OCI-LY7 (cell line): ENCODE measurements around the gene MAMSTR. TPM values are rescaled to one million over a fixed set of nuclear protein-coding genes. Genes with fewer than 3 reads are reported as not detected.

Source experiments
- BruUV-seq: library from RNA; stranded (reverse); fragments of 400-500 nt; replicated peaks from 2 replicates; lab custom pipeline; 2021; lab: Mats Ljungman, UMichigan
- CTCF ChIA-PET: fragments of 300-600 bp; sonication (Branson Sonifier 250); formaldehyde crosslinking; loops from one replicate; lab custom pipeline; 2022; ENCODE audit warnings: antibody characterized with exemption; ENCODE audit not compliant: unreplicated experiment; lab: Charles Lee
- POLR2A ChIA-PET: fragments of 300-600 bp; sonication (Branson Sonifier 250); formaldehyde crosslinking; loops from one replicate; lab custom pipeline; 2022; ENCODE audit warnings: antibody characterized with exemption; lab: Charles Lee
- DNase-seq: peaks from one replicate; pipeline ENCODE4 v3.0.0-alpha.2; 2015; ENCODE audit warnings: low spot score
- H2AFZ ChIP-seq: fragments of 200-600 bp; sonication (generic), shearing (Covaris generic); 2 replicates; pipeline ENCODE4 v1.6.1; 2014; ENCODE audit warnings: mild to moderate bottlenecking, antibody characterized with exemption, low read length, moderate library complexity
- H3K27ac ChIP-seq: fragments of 200-600 bp; sonication (generic); 2 replicates; pipeline ENCODE4 v1.5.1; 2014; ENCODE audit warnings: mixed run types, low read depth, mild to moderate bottlenecking, moderate library complexity, low read length, inconsistent platforms; ENCODE audit not compliant: poor library complexity, severe bottlenecking
- H3K36me3 ChIP-seq: fragments of 200-600 bp; sonication (generic); 2 replicates; pipeline ENCODE4 v1.6.1; 2014; ENCODE audit warnings: mild to moderate bottlenecking, antibody characterized with exemption, low read length, moderate library complexity, mixed read lengths; ENCODE audit not compliant: insufficient read depth
- H3K4me1 ChIP-seq: fragments of 200-600 bp; sonication (generic); 2 replicates; pipeline ENCODE4 v1.5.1; 2014; ENCODE audit warnings: mild to moderate bottlenecking, low read length; ENCODE audit not compliant: insufficient read depth, poor library complexity, severe bottlenecking
- H3K4me2 ChIP-seq: fragments of 200-600 bp; sonication (generic); 2 replicates; pipeline ENCODE4 v1.6.1; 2014; ENCODE audit warnings: mild to moderate bottlenecking, low read length
- H3K4me3 ChIP-seq: fragments of 200-600 bp; sonication (generic); 2 replicates; pipeline ENCODE4 v1.5.1; 2014; ENCODE audit warnings: mild to moderate bottlenecking, low read depth, low read length; ENCODE audit not compliant: poor library complexity, severe bottlenecking
- H3K79me2 ChIP-seq: fragments of 200-600 bp; sonication (generic); 2 replicates; pipeline ENCODE4 v1.6.1; 2016; ENCODE audit warnings: low read depth, mild to moderate bottlenecking, low read length, moderate library complexity, mixed read lengths; ENCODE audit not compliant: insufficient read depth
- H3K9me2 ChIP-seq: fragments of 200-600 bp; sonication (generic); 2 replicates; pipeline ENCODE4 v1.6.1; 2016; ENCODE audit warnings: mild to moderate bottlenecking, low read length, mixed read lengths; ENCODE audit not compliant: insufficient read depth
- H3K9me3 ChIP-seq: fragments of 200-600 bp; sonication (generic); 2 replicates; pipeline ENCODE4 v1.6.1; 2014; ENCODE audit warnings: mild to moderate bottlenecking, mixed run types, low read length, mixed read lengths
- H4K20me1 ChIP-seq: fragments of 200-600 bp; sonication (generic); 2 replicates; pipeline ENCODE4 v1.6.1; 2014; ENCODE audit warnings: mild to moderate bottlenecking, antibody characterized with exemption, low read length, moderate library complexity, mixed read lengths; ENCODE audit not compliant: insufficient read depth
- EZH2phosphoT487 ChIP-seq: fragments of 200-600 bp; sonication (generic); IDR thresholded peaks from 2 replicates; pipeline ENCODE4 v1.6.1; 2018; ENCODE audit warnings: low read depth, borderline replicate concordance, mild to moderate bottlenecking, mixed run types, antibody characterized with exemption, low read length, moderate library complexity, mixed read lengths
- intact Hi-C: fragments of 100-400 bp; cut with micrococcal nuclease; formaldehyde crosslinking; loops from one replicate; pipeline ENCODE4 v1.10.0; 2022; ENCODE audit not compliant: unreplicated experiment
- total RNA-seq, 2 experiments: library from RNA; depleted of rRNA in 1 of 2; stranded (reverse); fragments of >200 nt in 1 of 2; shearing (Covaris generic) in 1 of 2; gene quantifications; 2 replicates each; pipeline ENCODE4 v1.2.3, GENCODE V29; 2014 to 2022
- TF ChIP-seq, protein P1 (sequence below): fragments of 200-600 bp; sonication (generic); conservative IDR thresholded peaks from 2 replicates; pipeline ENCODE4 v1.5.1; 2014; ENCODE audit warnings: mild to moderate bottlenecking, antibody characterized with exemption, low read length, moderate library complexity, mixed read lengths

MAMSTR gene
- total RNA-seq, 2 experiments from 2014 or later, result 1.2 TPM

DNA sequence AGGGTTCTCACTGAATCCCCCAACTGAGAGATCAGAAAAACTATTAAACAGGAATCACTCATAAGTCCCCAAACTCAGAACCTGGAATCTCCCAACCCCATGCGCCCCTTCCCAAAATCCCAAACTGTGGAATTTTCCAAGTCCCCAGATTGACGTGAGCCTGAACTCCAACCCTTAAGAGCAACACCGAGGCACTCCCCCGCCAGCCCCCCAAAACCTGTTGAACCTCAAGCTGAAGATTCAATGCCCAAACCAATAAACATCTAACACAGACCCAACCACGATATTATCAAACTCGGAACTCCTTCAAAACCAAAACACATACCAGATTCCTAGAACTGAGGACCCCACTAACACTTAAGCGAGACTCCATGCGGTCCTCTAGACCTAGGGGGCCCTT, 26.6 kb upstream of the MAMSTR start:
- Histone ChIP-seq H3K36me3 (no peaks in the 10 kb centered on the region), H3K4me1 (peaks cover 13% of the 10 kb centered on the region), H3K9me3 (no peaks in the 10 kb centered on the region), H4K20me1 (no peaks in the 10 kb centered on the region), H3K9me2 (no peaks in the 10 kb centered on the region), H3K79me2 (no peaks in the 10 kb centered on the region), H3K4me2 (peak overlapping the region; percentile 41; the same call in 1 of the 2 replicates), H3K4me3 (no peak overlapping the region), H3K27ac (no peak overlapping the region), H2AFZ (peak overlapping the region; percentile 51; the same call in 1 of the 2 replicates)
- DNase-seq, result no peak
- CTCF ChIA-PET, result no interaction called here
- POLR2A ChIA-PET, result interaction anchor here (0.5 kb wide), 1 partner anchor 14 kb away, joined by 4 read pairs; no protein-coding TSS in a partner anchor
- TF ChIP-seq, protein P1, sequence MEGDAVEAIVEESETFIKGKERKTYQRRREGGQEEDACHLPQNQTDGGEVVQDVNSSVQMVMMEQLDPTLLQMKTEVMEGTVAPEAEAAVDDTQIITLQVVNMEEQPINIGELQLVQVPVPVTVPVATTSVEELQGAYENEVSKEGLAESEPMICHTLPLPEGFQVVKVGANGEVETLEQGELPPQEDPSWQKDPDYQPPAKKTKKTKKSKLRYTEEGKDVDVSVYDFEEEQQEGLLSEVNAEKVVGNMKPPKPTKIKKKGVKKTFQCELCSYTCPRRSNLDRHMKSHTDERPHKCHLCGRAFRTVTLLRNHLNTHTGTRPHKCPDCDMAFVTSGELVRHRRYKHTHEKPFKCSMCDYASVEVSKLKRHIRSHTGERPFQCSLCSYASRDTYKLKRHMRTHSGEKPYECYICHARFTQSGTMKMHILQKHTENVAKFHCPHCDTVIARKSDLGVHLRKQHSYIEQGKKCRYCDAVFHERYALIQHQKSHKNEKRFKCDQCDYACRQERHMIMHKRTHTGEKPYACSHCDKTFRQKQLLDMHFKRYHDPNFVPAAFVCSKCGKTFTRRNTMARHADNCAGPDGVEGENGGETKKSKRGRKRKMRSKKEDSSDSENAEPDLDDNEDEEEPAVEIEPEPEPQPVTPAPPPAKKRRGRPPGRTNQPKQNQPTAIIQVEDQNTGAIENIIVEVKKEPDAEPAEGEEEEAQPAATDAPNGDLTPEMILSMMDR, result no peak
- TF ChIP-seq EZH2phosphoT487, result no peak
- intact Hi-C loops, result no loop called here
- no TSS peak for BruUV-seq

DNA sequence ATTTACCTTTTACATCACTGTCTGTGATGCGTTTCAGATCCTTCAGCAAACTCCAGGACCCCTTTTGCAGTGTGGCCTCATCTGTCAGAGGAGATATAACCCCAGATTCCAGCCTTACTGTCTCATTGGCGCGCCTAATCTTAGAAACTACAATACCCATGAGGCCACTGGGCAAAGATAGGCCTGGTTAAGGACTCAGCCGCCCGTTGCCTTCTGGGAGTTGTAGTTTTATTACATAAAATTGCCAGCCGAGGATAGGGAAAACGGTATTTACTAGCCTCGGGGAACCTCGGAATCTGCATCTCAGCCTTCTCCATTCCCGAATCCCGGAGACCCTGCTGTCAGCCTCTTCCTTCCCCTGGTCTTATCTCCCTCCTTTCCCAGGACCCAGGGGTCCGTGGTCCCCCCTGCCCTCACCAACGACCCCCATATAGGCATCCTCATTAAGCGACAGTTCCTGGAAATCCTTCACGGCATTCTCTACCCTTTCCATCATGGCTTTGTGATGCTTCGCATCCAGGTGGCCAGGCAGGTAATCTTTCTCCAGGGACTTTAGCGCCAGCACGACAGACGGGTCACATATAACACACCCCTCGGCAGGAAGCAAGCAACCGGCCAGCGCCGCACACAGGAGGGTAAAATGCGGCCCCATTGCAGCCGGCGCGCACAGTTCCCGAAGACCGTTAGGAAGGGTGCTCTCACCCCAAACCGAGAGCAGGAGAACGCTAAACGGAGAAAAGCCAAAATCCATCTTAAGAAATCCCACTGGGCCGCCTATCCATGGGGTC, 25.9 kb upstream of the MAMSTR start:
- no peaks in the 10 kb centered on the region for H3K9me3 ChIP-seq
- no peak overlapping the region for H3K4me3 ChIP-seq
- no peak overlapping the region for H2AFZ ChIP-seq
- ChIA-PET CTCF (interaction anchor here (0.6 kb wide), 1 partner anchor 232 kb away, joined by 4 read pairs; no protein-coding TSS in a partner anchor), POLR2A (no interaction called here)
- no peaks in the 10 kb centered on the region for H4K20me1 ChIP-seq
- no peak overlapping the region for H3K4me2 ChIP-seq
- no peaks in the 10 kb centered on the region for H3K79me2 ChIP-seq
- TF ChIP-seq EZH2phosphoT487, result no peak
- TF ChIP-seq, protein P1, result no peak
- peak; percentile 77 for DNase-seq
- H3K9me2 ChIP-seq, result no peaks in the 10 kb centered on the region
- H3K4me1 ChIP-seq, result peaks cover 18% of the 10 kb centered on the region
- no TSS peak for BruUV-seq
- H3K27ac ChIP-seq, result no peak overlapping the region
- no peaks in the 10 kb centered on the region for H3K36me3 ChIP-seq
- intact Hi-C loops, result no loop called here

DNA sequence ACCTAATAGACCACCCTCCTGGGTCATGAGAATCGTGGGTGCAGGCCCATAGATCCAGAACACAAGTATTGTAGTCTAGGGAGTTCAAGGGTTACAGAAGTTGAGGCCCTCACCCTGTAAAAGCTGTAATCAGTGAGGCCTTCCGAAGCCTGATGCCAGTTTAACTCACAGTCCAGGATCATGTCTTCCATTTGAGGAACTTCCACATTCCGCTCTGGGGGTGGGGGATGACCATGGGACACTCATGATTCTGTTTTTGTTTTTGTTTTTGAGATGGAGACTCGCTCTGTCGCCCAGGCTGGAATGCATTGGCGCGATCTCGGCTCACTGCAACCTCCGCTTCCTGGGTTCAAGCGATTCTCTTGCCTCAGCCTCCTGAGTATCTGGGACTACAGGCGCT, 22.6 kb upstream of the MAMSTR start:
- Histone ChIP-seq H3K9me3 (no peaks in the 10 kb centered on the region), H3K36me3 (no peaks in the 10 kb centered on the region), H3K4me3 (no peak overlapping the region), H4K20me1 (no peaks in the 10 kb centered on the region), H3K79me2 (no peaks in the 10 kb centered on the region), H3K27ac (no peak overlapping the region), H2AFZ (peak overlapping the region; percentile 55; the same call in 1 of the 2 replicates), H3K9me2 (no peaks in the 10 kb centered on the region), H3K4me1 (peaks cover 24% of the 10 kb centered on the region), H3K4me2 (peak overlapping the region; percentile 42; the same call in 1 of the 2 replicates)
- intact Hi-C loops, result no loop called here
- CTCF ChIA-PET, result no interaction called here
- DNase-seq, result no peak
- no TSS peak for BruUV-seq
- TF ChIP-seq, protein P1, result no peak
- no peak for TF ChIP-seq EZH2phosphoT487
- POLR2A ChIA-PET, result no interaction called here
